OCI-LY1 (cell line): Measurements from ENCODE around the gene PPIF.

ENCODE experiments used
- H2AFZ ChIP-seq: fragments of 200-600 bp; sonication (generic), shearing (Covaris generic); 2 replicates; pipeline ENCODE4 v1.6.0; 2014; ENCODE audit warnings: antibody characterized with exemption, mild to moderate bottlenecking, low read length
- H3F3A ChIP-seq: fragments of 200-600 bp; sonication (generic), shearing (Covaris generic); 2 replicates; pipeline ENCODE4 v1.6.0; 2014; ENCODE audit warnings: mild to moderate bottlenecking, antibody characterized with exemption, low read length, moderate library complexity; ENCODE audit not compliant: insufficient read depth
- H3K27ac ChIP-seq: fragments of 200-600 bp; sonication (generic); 2 replicates; pipeline ENCODE4 v1.5.1; 2014; ENCODE audit warnings: low read length, mixed run types, mild to moderate bottlenecking, low read depth; ENCODE audit not compliant: poor library complexity, severe bottlenecking
- H3K27me3 ChIP-seq: fragments of 200-600 bp; sonication (generic); 2 replicates; pipeline ENCODE4 v1.6.0; 2014; ENCODE audit warnings: antibody characterized with exemption, mild to moderate bottlenecking, low read length, moderate library complexity; ENCODE audit not compliant: insufficient read depth
- H3K36me3 ChIP-seq: fragments of 200-600 bp; sonication (generic); 2 replicates; pipeline ENCODE4 v1.6.1; 2014; ENCODE audit warnings: mild to moderate bottlenecking, antibody characterized with exemption, low read length, moderate library complexity, mixed read lengths; ENCODE audit not compliant: insufficient read depth
- H3K4me1 ChIP-seq: fragments of 200-600 bp; sonication (generic); 2 replicates; pipeline ENCODE4 v1.5.1; 2014; ENCODE audit warnings: mild to moderate bottlenecking, low read length, moderate library complexity; ENCODE audit not compliant: insufficient read depth, severe bottlenecking
- H3K4me2 ChIP-seq: fragments of 200-600 bp; sonication (generic), shearing (Covaris generic); 2 replicates; pipeline ENCODE4 v1.6.1; 2014; ENCODE audit warnings: low read length
- H3K4me3 ChIP-seq: fragments of 200-600 bp; sonication (generic); 2 replicates; pipeline ENCODE4 v1.5.1; 2014; ENCODE audit warnings: low read length, low read depth, mild to moderate bottlenecking, mixed read lengths; ENCODE audit not compliant: poor library complexity, severe bottlenecking
- H3K79me2 ChIP-seq: fragments of 200-600 bp; shearing (Covaris generic); 2 replicates; pipeline ENCODE4 v1.6.1; 2016; ENCODE audit warnings: mixed run types, low read length, mixed read lengths; ENCODE audit not compliant: insufficient read depth
- H3K9ac ChIP-seq: fragments of 200-600 bp; sonication (generic), shearing (Covaris generic); 2 replicates; pipeline ENCODE4 v1.6.1; 2014; ENCODE audit warnings: mild to moderate bottlenecking, low read length, mixed read lengths
- H3K9me2 ChIP-seq: fragments of 200-600 bp; sonication (generic), shearing (Covaris generic); 2 replicates; pipeline ENCODE4 v1.6.1; 2014; ENCODE audit warnings: low read depth, mild to moderate bottlenecking, low read length, mixed read lengths
- H3K9me3 ChIP-seq: fragments of 200-600 bp; shearing (Covaris generic); 2 replicates; pipeline ENCODE4 v1.6.1; 2014; ENCODE audit warnings: low read length, mixed read lengths
- H4K20me1 ChIP-seq: fragments of 200-600 bp; sonication (generic), shearing (Covaris generic); 2 replicates; pipeline ENCODE4 v1.6.0; 2016; ENCODE audit warnings: mild to moderate bottlenecking, low read length; ENCODE audit not compliant: insufficient read depth
- EZH2 ChIP-seq: fragments of 200-600 bp; sonication (generic), shearing (Covaris generic); IDR thresholded peaks from 2 replicates; pipeline ENCODE4 v1.8.0; 2017; ENCODE audit warnings: borderline replicate concordance, mixed run types, mild to moderate bottlenecking, antibody characterized with exemption, low read length, moderate library complexity, mixed read lengths
- TF ChIP-seq, protein P1 (sequence below): fragments of 200-600 bp; sonication (generic), shearing (Covaris generic); IDR thresholded peaks from 2 replicates; pipeline ENCODE4 v1.5.1; 2017; ENCODE audit warnings: mild to moderate bottlenecking, antibody characterized with exemption, low read length, moderate library complexity, mixed read lengths

Gene PPIF

DNA sequence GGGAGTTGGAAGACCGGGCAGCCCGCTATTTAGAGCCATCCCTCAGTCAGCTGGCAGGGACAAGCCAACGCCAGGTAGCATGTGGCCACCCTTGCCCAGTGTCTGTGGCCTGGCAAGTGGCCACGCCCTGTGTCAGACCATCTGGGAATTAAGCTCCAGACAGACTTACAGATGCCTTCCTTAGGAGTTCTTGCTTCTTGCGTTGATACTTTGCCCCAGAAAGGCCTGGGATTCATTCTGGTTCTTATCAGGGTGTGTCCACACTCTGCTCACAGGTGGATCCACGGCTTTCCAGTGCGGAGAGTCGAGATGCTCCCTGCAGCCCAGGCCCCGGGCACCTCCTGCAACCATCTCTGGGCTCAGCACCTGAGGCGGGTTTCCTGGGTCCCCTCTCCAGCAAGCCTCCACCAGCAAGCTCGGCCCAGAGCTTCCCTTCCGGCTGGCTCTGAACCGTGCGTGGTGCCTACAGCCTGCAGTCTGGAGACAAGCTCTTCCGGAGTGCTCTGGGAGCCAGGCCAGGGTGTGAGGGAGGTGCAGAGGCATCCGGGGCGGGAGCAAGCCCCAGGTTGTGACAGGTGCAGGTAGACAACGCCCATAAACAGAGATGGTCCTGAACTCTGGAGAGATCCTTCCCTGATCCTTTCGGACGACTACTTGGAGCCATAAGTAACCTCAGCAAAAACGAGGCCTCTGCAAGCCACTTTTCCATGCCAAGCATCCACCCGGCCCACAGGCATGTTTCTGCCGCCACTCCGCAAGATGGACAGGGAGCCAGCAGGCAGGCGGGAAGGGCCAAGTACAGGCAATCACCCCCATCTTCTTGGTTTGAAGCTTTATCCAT lies 32.3 kb upstream of the PPIF start:
- no peaks in the 10 kb centered on the region for H3K4me1 ChIP-seq
- no peaks in the 10 kb centered on the region for H3F3A ChIP-seq
- no peaks in the 10 kb centered on the region for H3K9me2 ChIP-seq
- H3K9me3 ChIP-seq = no peaks in the 10 kb centered on the region
- TF ChIP-seq, protein P1, sequence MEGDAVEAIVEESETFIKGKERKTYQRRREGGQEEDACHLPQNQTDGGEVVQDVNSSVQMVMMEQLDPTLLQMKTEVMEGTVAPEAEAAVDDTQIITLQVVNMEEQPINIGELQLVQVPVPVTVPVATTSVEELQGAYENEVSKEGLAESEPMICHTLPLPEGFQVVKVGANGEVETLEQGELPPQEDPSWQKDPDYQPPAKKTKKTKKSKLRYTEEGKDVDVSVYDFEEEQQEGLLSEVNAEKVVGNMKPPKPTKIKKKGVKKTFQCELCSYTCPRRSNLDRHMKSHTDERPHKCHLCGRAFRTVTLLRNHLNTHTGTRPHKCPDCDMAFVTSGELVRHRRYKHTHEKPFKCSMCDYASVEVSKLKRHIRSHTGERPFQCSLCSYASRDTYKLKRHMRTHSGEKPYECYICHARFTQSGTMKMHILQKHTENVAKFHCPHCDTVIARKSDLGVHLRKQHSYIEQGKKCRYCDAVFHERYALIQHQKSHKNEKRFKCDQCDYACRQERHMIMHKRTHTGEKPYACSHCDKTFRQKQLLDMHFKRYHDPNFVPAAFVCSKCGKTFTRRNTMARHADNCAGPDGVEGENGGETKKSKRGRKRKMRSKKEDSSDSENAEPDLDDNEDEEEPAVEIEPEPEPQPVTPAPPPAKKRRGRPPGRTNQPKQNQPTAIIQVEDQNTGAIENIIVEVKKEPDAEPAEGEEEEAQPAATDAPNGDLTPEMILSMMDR = no peak
- no peak for TF ChIP-seq EZH2
- H4K20me1 ChIP-seq = no peaks in the 10 kb centered on the region
- no peak overlapping the region for H3K4me2 ChIP-seq
- H3K4me3 ChIP-seq = no peak overlapping the region
- H3K27me3 ChIP-seq = no peaks in the 10 kb centered on the region; the same call in 1 of the 2 replicates
- H3K36me3 ChIP-seq = no peaks in the 10 kb centered on the region
- no peak overlapping the region for H3K27ac ChIP-seq
- H3K79me2 ChIP-seq = no peaks in the 10 kb centered on the region
- no peak overlapping the region for H2AFZ ChIP-seq
- H3K9ac ChIP-seq = no peak overlapping the region

DNA sequence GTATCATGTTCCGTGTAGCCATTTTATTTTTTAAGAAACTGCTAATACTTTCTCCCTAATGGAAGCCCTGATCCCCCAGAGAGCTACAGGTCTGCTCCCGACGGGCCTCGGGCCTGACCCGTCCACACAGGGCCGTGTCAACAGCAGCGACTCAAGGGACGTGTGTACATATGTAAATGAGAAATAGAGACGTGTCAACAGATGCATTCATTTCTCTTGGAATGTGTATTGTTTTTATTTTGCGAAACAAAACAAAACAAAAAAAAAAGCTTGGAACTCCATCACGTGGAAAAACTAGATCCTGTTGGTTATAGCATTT lies 31.7 kb upstream of the PPIF start:
- Histone ChIP-seq H3K79me2 (no peaks in the 10 kb centered on the region), H3K27me3 (no peaks in the 10 kb centered on the region; the same call in 1 of the 2 replicates), H3K9ac (no peak overlapping the region), H3K4me2 (no peak overlapping the region), H3F3A (no peaks in the 10 kb centered on the region), H3K4me1 (no peaks in the 10 kb centered on the region), H3K36me3 (no peaks in the 10 kb centered on the region), H4K20me1 (no peaks in the 10 kb centered on the region), H3K9me3 (no peaks in the 10 kb centered on the region), H3K4me3 (no peak overlapping the region), H3K27ac (no peak overlapping the region), H3K9me2 (no peaks in the 10 kb centered on the region), H2AFZ (no peak overlapping the region)
- TF ChIP-seq EZH2 = no peak
- TF ChIP-seq, protein P1 = no peak

DNA sequence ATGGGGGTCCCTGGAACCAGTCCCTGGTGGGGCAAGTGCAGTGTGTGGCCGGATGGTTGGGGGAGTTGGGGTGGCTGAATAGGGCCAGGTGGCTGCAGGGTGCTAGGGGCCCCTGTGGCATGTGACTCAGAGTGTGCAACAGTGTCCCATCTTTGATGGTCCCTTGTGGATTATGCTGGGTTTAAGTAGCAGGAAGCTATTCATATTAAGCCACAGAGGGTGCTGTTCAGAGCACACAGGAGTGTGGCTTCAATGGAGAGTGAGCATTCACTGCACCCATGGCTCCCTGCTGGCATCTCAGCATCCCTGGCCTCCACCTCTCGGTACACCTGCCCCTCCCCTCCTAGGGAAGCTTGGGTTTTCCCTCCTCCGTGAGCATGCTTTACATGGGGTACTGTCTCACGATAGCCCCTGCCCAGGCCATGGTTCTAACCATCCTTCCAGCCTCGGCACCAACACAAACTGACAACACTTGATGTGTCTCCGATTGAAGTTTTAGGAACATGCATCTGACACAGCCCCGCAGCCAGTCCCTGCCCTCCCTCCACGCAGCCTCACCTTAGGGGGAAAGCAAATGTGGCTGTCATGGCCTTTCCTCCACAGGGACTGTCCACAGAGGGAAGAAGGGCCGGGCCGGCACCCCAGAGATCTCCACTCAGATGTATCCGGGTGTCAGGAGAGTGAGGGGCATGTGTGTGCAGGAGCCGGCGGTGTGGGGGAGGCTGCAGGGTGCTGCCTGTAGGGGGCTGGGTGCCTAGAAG lies 30.4 kb upstream of the PPIF start:
- no peak overlapping the region for H3K4me2 ChIP-seq
- no peaks in the 10 kb centered on the region for H4K20me1 ChIP-seq
- H3K27ac ChIP-seq = no peak overlapping the region
- no peaks in the 10 kb centered on the region for H3K4me1 ChIP-seq
- no peaks in the 10 kb centered on the region for H3K9me3 ChIP-seq
- no peak overlapping the region for H3K9ac ChIP-seq
- H3F3A ChIP-seq = no peaks in the 10 kb centered on the region
- no peak for TF ChIP-seq EZH2
- TF ChIP-seq, protein P1 = no peak
- H3K79me2 ChIP-seq = no peaks in the 10 kb centered on the region
- no peaks in the 10 kb centered on the region; the same call in 1 of the 2 replicates for H3K27me3 ChIP-seq
- no peak overlapping the region for H3K4me3 ChIP-seq
- no peaks in the 10 kb centered on the region for H3K9me2 ChIP-seq
- no peaks in the 10 kb centered on the region for H3K36me3 ChIP-seq
- no peak overlapping the region for H2AFZ ChIP-seq
